Sigmoid colon (tissue), 7 donors: ENCODE measurements around the gene DROSHA. TPM values are rescaled to one million over a fixed set of nuclear protein-coding genes. Genes with fewer than 3 reads are reported as not detected.

Experiments
- DNase-seq: peaks from one replicate; pipeline ENCODE4 v3.0.0-alpha.2; 2019
- H3K27ac ChIP-seq, 4 donors: fragments of 200-600 bp; sonication (generic); one replicate each; pipeline ENCODE4 v1.5.1; 2016 to 2019; ENCODE audit warnings: mild to moderate bottlenecking in 1 of 4
- H3K27me3 ChIP-seq, 3 donors: fragments of 200-600 bp; sonication (generic); one replicate each; pipeline ENCODE4 v1.5.1; 2019; ENCODE audit warnings: mild to moderate bottlenecking in 1 of 3
- H3K36me3 ChIP-seq, 4 donors: fragments of 200-600 bp; sonication (generic); one replicate each; pipeline ENCODE4 v1.5.1; 2016 to 2019
- H3K4me1 ChIP-seq, 4 donors: fragments of 200-600 bp; sonication (generic); one replicate each; pipeline ENCODE4 v1.5.1; 2017 to 2019
- H3K4me3 ChIP-seq, 4 donors: fragments of 200-600 bp; sonication (generic); one replicate each; pipeline ENCODE4 v1.5.1; 2017 to 2019; ENCODE audit warnings: mild to moderate bottlenecking in 2 of 4, moderate library complexity in 1 of 4
- H3K9me3 ChIP-seq, 4 donors: fragments of 200-600 bp in 3 of 4; sonication (generic) in 3 of 4; one replicate each; pipeline versions ENCODE4 v1.5.1 to v1.6.1; 2013 to 2019
- CTCF ChIP-seq, 4 experiments: fragments of 450-650 bp in 3 of 4; fragments of 200-600 bp in 1 of 4; IDR thresholded peaks; one replicate each; pipeline ENCODE4 v1.5.1; 2016 to 2019; ENCODE audit warnings: antibody characterized with exemption in 4 of 4, mild to moderate bottlenecking in 3 of 4, moderate library complexity in 2 of 4
- EP300 ChIP-seq, 4 donors: sonication (generic); formaldehyde crosslinking; IDR thresholded peaks; one replicate each; pipeline ENCODE4 v1.6.1; 2017; ENCODE audit warnings: antibody characterized with exemption in 4 of 4
- POLR2A ChIP-seq, 2 donors: fragments of 450-650 bp; IDR thresholded peaks; one replicate each; pipeline ENCODE4 v1.6.1; 2016; ENCODE audit warnings: antibody characterized with exemption in 2 of 2, mild to moderate bottlenecking in 2 of 2, moderate library complexity in 2 of 2
- POLR2AphosphoS5 ChIP-seq, 4 donors: sonication (generic); formaldehyde crosslinking; IDR thresholded peaks; one replicate each; pipeline ENCODE4 v1.6.1; 2017; ENCODE audit warnings: antibody characterized with exemption in 4 of 4
- WGBS, 2 donors: extraction: QIAGEN DNeasy Blood & Tissue Kit; methylation state at CpG; one replicate each; pipeline ENCODE4 v1.1.7; 2013; 5-methylcytosine and 5-hydroxymethylcytosine counted together
- intact Hi-C: fragments of 100-400 bp; cut with DNase I; formaldehyde crosslinking; loops from one replicate; pipeline ENCODE4 v1.15.1; 2023
- polyA plus RNA-seq, 3 donors: library from polyadenylated mRNA; stranded (reverse); fragments of 200-250 nt; gene quantifications; one replicate each; pipeline ENCODE4 v1.2.3, GENCODE V29; 2013
- total RNA-seq, 4 donors: library from RNA; depleted of rRNA; stranded (reverse); fragments of >200 nt; gene quantifications; one replicate each; pipeline ENCODE4 v1.1.0, GENCODE V29; 2016
- donor health status: healthy with polysubstance abuse.
- donor health status: Bipolar disorder and iron deficiency.
- donor health status: healthy.

The DROSHA gene
- total and polyA plus RNA-seq, 7 donors: 17.3 to 57.6 (median 28.6) TPM

- no peak for TF ChIP-seq EP300 (IDR thresholded peaks at IDR 0.05)
- no peak for TF ChIP-seq POLR2AphosphoS5 (IDR thresholded peaks at IDR 0.05)
- TF ChIP-seq POLR2A (IDR thresholded peaks at IDR 0.05): no peak
- TF ChIP-seq CTCF (IDR thresholded peaks at IDR 0.05): no peak
- Histone ChIP-seq H3K27ac (no peak overlapping the region), H3K27me3 (no peaks in the 10 kb centered on the region), H3K4me1 (no peaks in the 10 kb centered on the region), H3K36me3 (peaks cover 0 to 56% (median 25%) of the 10 kb centered on the region in 4 donors), H3K4me3 (no peak overlapping the region), H3K9me3 (no peaks in the 10 kb centered on the region)
- no peak for DNase-seq
- 96 to 97% methylated on average over 7 of the region's 7 CpGs for WGBS, 2 donors
- intact Hi-C loops: no loop called here
Measured at GRCh38 chr5:31449174-31449573, 82.7 kb downstream of the DROSHA start.

DNA sequence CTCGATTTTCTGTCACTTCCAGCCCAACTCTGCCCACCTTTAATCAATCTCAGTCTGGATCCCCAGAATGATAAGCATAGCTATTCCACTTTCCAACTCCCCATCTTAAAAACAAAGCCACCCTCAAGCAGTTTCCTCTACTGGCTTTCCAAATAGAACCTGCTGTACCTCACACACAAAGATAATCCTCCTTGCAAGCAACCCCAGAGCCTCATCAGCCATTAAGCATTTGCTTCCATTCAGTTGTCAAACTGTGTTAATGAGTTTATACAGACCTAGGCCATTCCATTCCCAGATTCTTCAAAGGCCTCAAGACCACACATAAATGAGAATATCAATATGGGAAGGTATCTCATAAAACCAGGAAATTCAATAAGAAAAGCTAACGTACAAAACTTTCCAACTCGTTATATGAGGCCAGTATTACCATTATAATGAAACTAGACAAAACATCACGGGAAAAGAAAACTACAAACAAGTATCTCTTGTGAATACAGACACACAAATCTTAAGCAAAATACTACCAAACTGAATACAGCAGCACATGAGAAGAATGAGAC, 86.8 kb downstream of the DROSHA start:
- H3K9me3 ChIP-seq: no peaks in the 10 kb centered on the region
- no peak for DNase-seq
- H3K27ac ChIP-seq: no peak overlapping the region
- intact Hi-C loops: no loop called here
- H3K27me3 ChIP-seq: no peaks in the 10 kb centered on the region
- peaks cover 0 to 6% (median 0%) of the 10 kb centered on the region in 4 donors for H3K4me1 ChIP-seq
- peaks cover 0 to 37% (median 23%) of the 10 kb centered on the region in 4 donors for H3K36me3 ChIP-seq
- no peak overlapping the region for H3K4me3 ChIP-seq
- WGBS, 2 donors: 90 to 95% methylated on average over 4 of the region's 4 CpGs
- TF ChIP-seq POLR2A (IDR thresholded peaks at IDR 0.05) (no peak), EP300 (IDR thresholded peaks at IDR 0.05) (no peak), POLR2AphosphoS5 (IDR thresholded peaks at IDR 0.05) (no peak), CTCF (IDR thresholded peaks at IDR 0.05) (no peak)

GRCh38 chr5:31443572-31443971, 88.3 kb downstream of the DROSHA start:
- WGBS, 2 donors: 93% methylated on average over 3 of the region's 3 CpGs
- H3K4me3 ChIP-seq: no peak overlapping the region
- H3K9me3 ChIP-seq: no peaks in the 10 kb centered on the region
- no peaks in the 10 kb centered on the region for H3K27me3 ChIP-seq
- intact Hi-C loops: no loop called here
- TF ChIP-seq POLR2A (IDR thresholded peaks at IDR 0.05) (no peak), EP300 (IDR thresholded peaks at IDR 0.05) (no peak)
- H3K4me1 ChIP-seq: peaks cover 0 to 6% (median 0%) of the 10 kb centered on the region in 4 donors
- no peak overlapping the region for H3K27ac ChIP-seq
- no peak for DNase-seq
- peaks cover 0 to 22% (median 13%) of the 10 kb centered on the region in 4 donors for H3K36me3 ChIP-seq

GRCh38 chr5:31442058-31442745, 89.7 kb downstream of the DROSHA start:
- Histone ChIP-seq H3K4me3 (no peak overlapping the region), H3K9me3 (no peaks in the 10 kb centered on the region), H3K36me3 (peaks cover 0 to 8% (median 3%) of the 10 kb centered on the region in 4 donors), H3K27ac (no peak overlapping the region), H3K27me3 (no peaks in the 10 kb centered on the region), H3K4me1 (peaks cover 0 to 6% (median 0%) of the 10 kb centered on the region in 4 donors)
- TF ChIP-seq EP300 (IDR thresholded peaks at IDR 0.05): no peak
- no peak for TF ChIP-seq POLR2AphosphoS5 (IDR thresholded peaks at IDR 0.05)
- TF ChIP-seq POLR2A (IDR thresholded peaks at IDR 0.05): no peak
- no peak for TF ChIP-seq CTCF (IDR thresholded peaks at IDR 0.05)
- intact Hi-C loops: no loop called here
- 67 to 69% methylated on average over 3 of the region's 3 CpGs for WGBS, 2 donors
- no peak for DNase-seq

- intact Hi-C loops: no loop called here
- Histone ChIP-seq H3K27ac (no peak overlapping the region), H3K4me3 (no peak overlapping the region), H3K27me3 (no peaks in the 10 kb centered on the region), H3K4me1 (no peaks in the 10 kb centered on the region), H3K9me3 (no peaks in the 10 kb centered on the region), H3K36me3 (peaks cover 0 to 36% (median 4%) of the 10 kb centered on the region in 4 donors)
- 84 to 89% methylated on average over 1 of the region's 1 CpG for WGBS, 2 donors
- TF ChIP-seq EP300 (IDR thresholded peaks at IDR 0.05) (no peak), POLR2A (IDR thresholded peaks at IDR 0.05) (no peak), CTCF (IDR thresholded peaks at IDR 0.05) (no peak), POLR2AphosphoS5 (IDR thresholded peaks at IDR 0.05) (no peak)
- no peak for DNase-seq
Measured at GRCh38 chr5:31436851-31437250, 95.0 kb downstream of the DROSHA start.
